ENCODE measurements around the gene LUZP4.

- no peak for TF ChIP-seq CTCF (IDR thresholded peaks at IDR 0.05)
- no peak for TF ChIP-seq POLR2A (IDR thresholded peaks at IDR 0.05)
Observed at GRCh38 chrX:115345615-115346014, 56.1 kb downstream of the LUZP4 start.
